HepG2 (cell line): ENCODE results near the gene TMEM129. TPM values are rescaled to one million over a fixed set of nuclear protein-coding genes. Genes with fewer than 3 reads are reported as not detected.

Source experiments
- HNF1A ChIP-seq, 2 experiments: sonication (generic) in 1 of 2; formaldehyde crosslinking in 1 of 2; IDR thresholded peaks; 2 replicates each; pipeline versions ENCODE4 v1.4.0 to v1.6.1; 2016 to 2020; ENCODE audit warnings: borderline replicate concordance in 1 of 2, low read depth in 1 of 2, mild to moderate bottlenecking in 1 of 2, missing genetic modification reagents in 1 of 2
- KLF15 ChIP-seq: sonication (generic); formaldehyde crosslinking; IDR thresholded peaks from 2 replicates; pipeline ENCODE4 v1.8.1; 2023; ENCODE audit warnings: borderline replicate concordance, mild to moderate bottlenecking, inconsistent platforms, missing genetic modification reagents, mixed read lengths
- MYC ChIP-seq: sonication (generic); formaldehyde crosslinking; IDR thresholded peaks from 2 replicates; pipeline ENCODE4 v1.9.0; 2021; ENCODE audit warnings: missing genetic modification reagents, borderline replicate concordance
- NCOR1 ChIP-seq: fragments of 200-600 bp; sonication (generic); IDR thresholded peaks from 2 replicates; pipeline ENCODE4 v1.7.0; 2017; ENCODE audit warnings: antibody characterized with exemption, low read length, borderline replicate concordance
- NFRKB ChIP-seq: fragments of 450-650 bp; IDR thresholded peaks from 2 replicates; pipeline ENCODE4 v1.6.1; 2017
- RXRB ChIP-seq: IDR thresholded peaks from 2 replicates; pipeline ENCODE4 v1.6.1; 2016; ENCODE audit warnings: borderline replicate concordance, missing genetic modification reagents, missing compliant biosample characterization
- TBX2 ChIP-seq: sonication (generic); formaldehyde crosslinking; IDR thresholded peaks from 2 replicates; pipeline ENCODE4 v1.5.0; 2020; ENCODE audit warnings: missing genetic modification reagents, mild to moderate bottlenecking, borderline replicate concordance
- THYN1 ChIP-seq: sonication (generic); formaldehyde crosslinking; IDR thresholded peaks from 2 replicates; pipeline ENCODE4 v1.8.1; 2023; ENCODE audit warnings: low read depth, mild to moderate bottlenecking, moderate library complexity, missing genetic modification reagents, borderline replicate concordance
- ZBTB40 ChIP-seq, 2 experiments: fragments of 450-650 bp in 1 of 2; sonication (generic) in 1 of 2; formaldehyde crosslinking in 1 of 2; IDR thresholded peaks; 2 replicates each; pipeline versions ENCODE4 v1.6.1 to v1.8.0; 2016 to 2022; ENCODE audit warnings: antibody characterized with exemption in 1 of 2, mild to moderate bottlenecking in 1 of 2, missing genetic modification reagents in 1 of 2
- ZNF484 ChIP-seq: sonication (generic); formaldehyde crosslinking; IDR thresholded peaks from 2 replicates; pipeline ENCODE4 v1.5.1; 2020; ENCODE audit warnings: mild to moderate bottlenecking, low read depth, missing genetic modification reagents, borderline replicate concordance
- ZNF720 ChIP-seq: sonication (generic); formaldehyde crosslinking; IDR thresholded peaks from 2 replicates; pipeline ENCODE4 v1.4.0; 2020; ENCODE audit warnings: missing genetic modification reagents
- ZNF761 ChIP-seq: sonication (generic); formaldehyde crosslinking; conservative IDR thresholded peaks from 2 replicates; pipeline ENCODE4 v1.4.0; 2020; ENCODE audit warnings: mild to moderate bottlenecking, missing genetic modification reagents
- ZSCAN12 ChIP-seq: sonication (generic); formaldehyde crosslinking; IDR thresholded peaks from 2 replicates; pipeline ENCODE4 v1.9.0; 2021; ENCODE audit warnings: mild to moderate bottlenecking, missing genetic modification reagents
- polyA plus RNA-seq, 8 experiments: library from polyadenylated mRNA; depleted of rRNA in 3 of 8; stranded (reverse) in 7 of 8; unstranded in 1 of 8; fragments of >200 nt; fragmentation: Illumina TruSeq in 4 of 8; extraction: Trizol in 4 of 8; gene quantifications; 2 replicates each; pipeline versions ENCODE4 v1.2.1 to v1.2.3, GENCODE V29; 2011 to 2016; ENCODE audit warnings: low read depth in 4 of 8, missing spikeins in 1 of 8, mixed read lengths in 1 of 8; ENCODE audit not compliant: insufficient read depth in 1 of 8
- total RNA-seq, 5 experiments: library from RNA; depleted of rRNA; stranded (reverse); fragments of >200 nt; fragmentation: Illumina TruSeq; extraction: Trizol; gene quantifications; 2 replicates each; pipeline ENCODE4 v1.2.3, GENCODE V29; 2016; ENCODE audit warnings: low read depth in 1 of 5

The TMEM129 gene
- total and polyA plus RNA-seq, 2 of the 13 experiments (the other 11 are each of a cell fraction or from before 2014, with no cell fraction given), result 19.0 to 25.8 TPM

GRCh38 chr4:1712216-1713002 lies 8.7 kb downstream of the TMEM129 start, which contains the start of gene SLBP (continued):
- TF ChIP-seq ZBTB40 (IDR thresholded peaks at IDR 0.05) (no peak), ZBTB40 (CRISPR knock-in tag; IDR thresholded peaks at IDR 0.05) (peak; percentile 94), THYN1 (CRISPR knock-in tag) (no peak), NFRKB (no peak), ZNF484 (CRISPR knock-in tag) (no peak), TBX2 (CRISPR knock-in tag) (peak; percentile 98), HNF1A (IDR thresholded peaks at IDR 0.05; ENCODE audit: low read depth) (no peak), HNF1A (CRISPR knock-in tag; IDR thresholded peaks at IDR 0.05; ENCODE audit: borderline replicate concordance) (peak; percentile 82), MYC (CRISPR knock-in tag) (peak; percentile 96), RXRB (CRISPR knock-in tag) (peak; percentile 80; the same call in 1 of the 2 replicates), KLF15 (CRISPR knock-in tag) (peak; percentile 97), ZNF761 (CRISPR knock-in tag) (peak; percentile 95), ZNF720 (CRISPR knock-in tag) (0 out of 2 replicates have a peak, but pooled peaks have one; percentile 43), NCOR1 (0 out of 2 replicates have a peak, but pooled peaks have one; percentile 26), ZSCAN12 (CRISPR knock-in tag) (peak; percentile 98)
